Pons (tissue), 1 donor: ENCODE results near the gene CRACR2A.

Experiments
- DNase-seq: peaks from one replicate; pipeline ENCODE4 v3.0.0-alpha.2; 2016; ENCODE audit warnings: low spot score

CRACR2A gene

DNA sequence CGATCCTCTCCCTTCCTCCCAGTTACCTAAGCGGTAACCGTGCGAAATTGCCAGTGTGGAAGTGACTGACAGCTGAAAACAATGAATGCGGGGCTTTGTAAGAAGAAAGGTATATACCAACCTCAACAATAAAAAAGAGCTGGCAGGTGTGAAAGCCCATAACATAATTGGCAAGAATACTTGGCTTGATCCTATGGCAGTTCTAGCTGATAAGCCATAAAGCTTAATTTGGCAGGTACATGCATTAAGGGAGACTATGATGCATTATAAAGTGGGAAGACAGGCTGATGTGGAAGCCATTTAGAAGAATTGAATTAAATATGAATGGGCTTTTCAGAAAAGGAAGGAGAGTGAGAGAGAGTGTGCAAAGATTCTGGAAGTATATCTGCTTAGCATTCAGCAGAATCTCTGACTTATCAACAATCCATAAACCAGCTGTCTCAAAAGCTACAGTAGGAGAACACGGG lies 71.3 kb downstream of the CRACR2A start:
- DNase-seq: no peak

DNA sequence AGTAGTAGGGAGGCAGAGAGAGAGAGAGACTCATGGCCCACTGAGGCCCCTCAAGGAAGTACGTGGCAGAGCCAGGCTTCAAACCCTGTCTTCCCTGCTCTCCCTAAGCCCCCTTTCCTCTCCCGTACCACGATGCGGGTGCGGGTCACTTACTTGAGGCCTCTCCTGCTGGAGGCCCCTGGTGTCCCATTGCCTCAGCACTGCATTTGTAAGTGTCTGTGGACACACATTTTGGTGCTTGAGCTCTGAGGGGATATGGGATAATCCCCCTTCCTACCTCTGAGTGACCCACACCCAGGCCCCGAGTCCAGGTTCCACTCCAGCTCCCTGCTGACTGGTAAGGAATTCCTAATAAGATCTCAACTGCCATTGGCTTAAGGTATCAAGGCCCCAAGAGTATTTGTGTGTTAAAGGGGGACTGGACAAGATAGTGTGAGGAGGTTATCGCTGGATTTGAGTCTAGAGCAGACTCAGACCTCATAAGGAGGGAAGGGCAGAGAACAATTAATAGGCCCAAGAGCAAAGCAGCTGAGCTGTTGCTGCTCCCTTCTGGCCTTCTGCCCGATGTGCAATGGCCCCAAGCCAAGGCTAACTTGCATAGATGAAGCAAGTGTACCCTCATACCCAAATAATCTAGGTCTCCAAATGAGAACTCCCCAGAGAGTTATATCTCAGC lies 71.9 kb downstream of the CRACR2A start:
- DNase-seq: peak; percentile 25

- DNase-seq: no peak
Measured at GRCh38 chr12:3679831-3680230, 73.1 kb downstream of the CRACR2A start.

GRCh38 chr12:3677609-3678008 lies 75.3 kb downstream of the CRACR2A start:
- DNase-seq: no peak

DNA sequence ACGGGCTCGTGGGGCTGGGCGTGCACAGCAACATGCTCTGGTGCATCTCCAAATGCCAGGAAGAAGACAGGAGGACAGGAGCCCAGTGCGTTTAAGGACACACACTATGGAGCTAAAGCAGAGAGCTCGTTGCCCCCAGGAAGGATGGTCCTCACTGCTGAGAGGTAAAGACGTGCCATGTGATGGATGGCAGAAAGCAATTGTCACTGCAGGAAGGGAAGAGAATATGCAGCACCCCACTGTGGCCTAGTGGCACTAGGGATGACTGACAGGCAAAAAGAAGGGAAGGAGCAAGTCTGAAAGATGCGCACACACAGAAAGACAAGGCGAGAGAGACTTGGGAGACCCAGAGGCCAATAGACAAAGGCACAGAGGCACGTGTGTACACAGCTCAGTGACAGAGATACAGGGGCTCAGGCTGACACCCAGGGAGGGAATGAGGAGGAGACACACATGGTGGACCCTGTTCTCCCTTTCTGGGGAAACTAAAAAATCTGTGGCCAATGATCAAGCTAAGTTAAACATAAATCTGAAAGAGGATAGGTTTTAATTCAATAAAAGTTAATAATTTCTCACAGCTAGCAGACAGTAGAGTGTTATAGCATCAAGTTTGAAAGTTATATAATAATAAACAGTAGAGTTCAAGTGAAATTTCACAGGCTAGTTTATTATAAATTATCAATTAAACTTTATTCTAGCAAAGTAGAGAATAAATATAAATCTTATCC lies 78.8 kb downstream of the CRACR2A start:
- DNase-seq: no peak

DNA sequence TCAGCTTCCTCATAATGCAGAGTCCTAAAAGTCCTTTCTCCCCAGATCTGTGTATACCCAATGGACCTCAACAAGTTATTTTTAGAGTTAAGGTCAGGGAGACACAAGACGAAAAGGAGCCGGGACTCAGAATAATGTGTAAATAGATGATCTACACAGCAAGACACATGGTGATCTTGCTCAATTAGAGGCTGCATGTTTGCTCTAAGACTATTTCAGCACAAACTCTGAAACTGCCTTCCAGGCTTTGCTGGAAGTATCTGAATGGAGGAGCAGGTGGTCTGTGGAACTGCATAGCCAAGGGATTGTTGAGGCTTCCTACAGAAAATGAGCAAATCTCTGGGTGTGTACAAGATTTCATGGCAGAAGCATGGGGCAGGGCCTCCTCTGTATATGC lies 80.8 kb downstream of the CRACR2A start:
- no peak for DNase-seq

GRCh38 chr12:3671330-3672112 lies 81.4 kb downstream of the CRACR2A start:
- no peak for DNase-seq

DNA sequence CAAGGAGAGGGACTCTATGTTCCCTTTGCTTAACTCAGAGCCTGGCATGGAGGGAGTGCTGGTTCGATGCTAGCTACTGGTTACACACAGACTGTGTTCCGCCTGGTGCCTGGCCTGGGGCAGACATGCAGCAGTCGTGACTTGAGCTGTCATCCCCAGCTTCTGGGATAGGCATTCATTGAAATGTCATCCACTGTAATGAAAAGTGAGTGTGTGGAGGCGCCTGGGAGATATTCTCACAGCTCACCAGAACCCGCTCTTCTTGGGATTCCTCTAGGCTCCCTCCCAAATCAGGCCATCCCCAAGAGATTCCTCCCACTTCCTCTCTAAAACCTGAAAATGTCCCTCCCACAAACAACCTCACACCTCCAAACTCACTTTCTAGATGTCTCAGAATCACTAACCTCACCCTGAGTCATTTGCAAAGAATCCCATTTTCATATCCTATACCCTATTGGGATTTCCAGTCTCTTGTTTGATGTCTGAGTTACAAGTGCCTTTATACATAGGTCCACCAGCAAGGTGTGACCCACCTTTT lies 82.8 kb downstream of the CRACR2A start:
- DNase-seq: no peak

DNA sequence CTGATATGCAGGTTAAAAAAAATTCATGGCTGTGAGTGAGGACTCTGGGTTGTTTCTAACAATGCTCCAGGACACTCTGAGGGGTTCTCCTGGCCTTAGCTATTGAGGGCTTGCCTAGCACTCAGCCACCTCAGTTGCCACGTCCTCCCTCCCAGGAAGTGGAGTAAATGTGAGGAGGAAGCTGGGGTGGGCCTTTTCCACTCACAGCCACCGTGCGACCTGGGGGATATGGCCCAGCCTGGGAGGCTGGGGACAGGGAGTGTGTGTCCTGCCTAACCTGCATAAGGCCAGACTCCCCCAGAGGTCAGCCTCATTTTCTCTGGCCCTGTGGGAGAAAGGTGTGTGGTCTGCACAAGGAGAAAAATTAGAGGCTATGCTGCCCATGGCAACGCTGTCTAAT lies 83.3 kb downstream of the CRACR2A start:
- DNase-seq: no peak

DNA sequence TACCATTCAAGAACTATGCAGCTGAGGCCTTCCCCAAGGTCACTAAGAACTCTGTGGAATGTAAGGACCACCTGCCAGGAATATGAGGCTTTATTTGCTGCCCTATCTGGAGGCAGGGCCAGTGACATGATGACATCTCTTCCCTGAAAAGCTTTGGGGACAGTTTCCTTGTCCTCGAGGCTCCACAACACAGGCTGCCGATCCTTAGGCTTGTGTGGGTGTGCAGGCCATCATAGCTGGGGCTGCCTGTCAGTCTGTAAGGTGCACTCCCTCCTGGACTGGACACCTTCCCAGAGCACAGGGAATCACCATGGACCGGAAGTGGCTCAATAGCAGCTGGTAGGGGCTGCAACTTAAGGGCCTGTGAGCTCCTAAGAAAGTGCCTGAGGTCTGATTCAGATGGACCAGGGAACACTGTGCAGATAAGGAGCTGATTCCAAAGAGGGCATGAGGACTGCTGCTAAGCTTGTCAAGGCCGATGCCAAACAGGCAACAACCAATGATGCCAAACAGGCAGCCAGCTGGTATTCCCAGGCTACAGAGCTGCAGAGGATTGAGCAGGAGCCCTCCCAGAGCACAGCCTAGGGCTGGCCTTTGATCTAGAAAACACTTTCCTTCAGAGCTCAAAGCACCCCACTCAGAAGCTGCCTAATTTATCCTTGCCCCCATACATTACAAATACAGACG lies 84.3 kb downstream of the CRACR2A start:
- no peak for DNase-seq

- no peak for DNase-seq
Measured at GRCh38 chr12:3667485-3667884, 85.4 kb downstream of the CRACR2A start.

DNA sequence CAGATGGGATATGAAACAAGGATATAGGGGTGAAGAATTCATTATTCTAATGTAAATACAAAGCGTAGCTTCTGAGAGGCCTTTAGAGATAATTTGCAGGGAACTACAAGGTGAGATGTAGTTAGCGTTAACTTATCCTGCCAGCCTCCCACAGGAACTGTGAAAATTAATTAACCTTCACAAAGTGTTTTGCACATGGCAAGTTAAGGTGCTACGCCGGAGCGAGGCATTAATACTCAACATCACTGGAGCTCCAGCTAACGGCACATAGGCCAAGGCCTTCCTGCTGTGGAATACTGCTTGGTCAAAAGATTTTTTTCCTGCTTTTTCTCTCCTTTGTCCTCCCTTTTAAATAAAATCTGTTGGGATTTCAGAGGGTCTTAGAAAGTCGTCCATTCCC lies 86.5 kb downstream of the CRACR2A start:
- DNase-seq: no peak

GRCh38 chr12:3662521-3662921 lies 90.4 kb downstream of the CRACR2A start:
- DNase-seq: no peak

GRCh38 chr12:3661028-3661427 lies 91.9 kb downstream of the CRACR2A start:
- no peak for DNase-seq

DNA sequence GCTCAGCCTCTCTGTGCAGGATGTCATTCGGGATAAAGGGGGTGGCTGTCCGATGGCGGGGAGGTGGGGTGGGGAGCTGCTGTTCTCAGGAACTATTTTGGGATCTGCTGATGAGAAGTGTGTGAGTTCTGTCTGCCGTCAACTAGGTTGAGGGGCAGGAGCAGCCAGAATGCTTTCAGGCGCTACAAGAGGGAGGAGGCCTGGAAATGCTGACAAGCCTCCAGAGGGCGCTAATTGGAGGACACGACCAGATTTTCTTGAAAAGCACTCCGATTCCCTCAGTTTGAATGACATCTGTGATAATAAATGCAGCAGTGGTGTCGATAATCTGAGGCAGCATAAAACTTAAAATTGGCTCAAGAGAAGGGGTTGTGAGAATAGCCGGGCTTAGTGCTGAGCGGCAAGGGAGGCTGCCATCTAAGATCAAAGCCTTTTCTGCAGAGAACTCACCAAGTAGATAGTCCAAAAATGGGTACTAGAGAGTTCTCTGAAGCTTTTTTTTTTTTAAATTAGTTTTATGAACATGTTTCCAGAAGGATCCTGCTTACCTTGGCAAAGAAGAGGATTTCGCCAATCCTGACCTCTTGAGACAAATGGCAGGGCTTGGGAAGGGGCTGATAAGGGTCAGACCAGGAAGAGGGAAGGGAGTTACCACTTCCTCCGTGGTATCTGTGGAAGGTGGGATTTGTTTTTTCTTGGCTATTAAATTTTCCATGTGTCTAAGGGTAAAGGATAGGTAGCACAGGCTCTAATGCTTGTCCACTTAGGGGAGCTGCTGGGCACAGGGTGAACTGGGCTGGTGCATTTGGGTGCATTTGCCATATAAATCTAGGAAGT lies 94.4 kb downstream of the CRACR2A start:
- no peak for DNase-seq

- no peak for DNase-seq
Measured at GRCh38 chr12:3656946-3657622, 95.8 kb downstream of the CRACR2A start.

DNA sequence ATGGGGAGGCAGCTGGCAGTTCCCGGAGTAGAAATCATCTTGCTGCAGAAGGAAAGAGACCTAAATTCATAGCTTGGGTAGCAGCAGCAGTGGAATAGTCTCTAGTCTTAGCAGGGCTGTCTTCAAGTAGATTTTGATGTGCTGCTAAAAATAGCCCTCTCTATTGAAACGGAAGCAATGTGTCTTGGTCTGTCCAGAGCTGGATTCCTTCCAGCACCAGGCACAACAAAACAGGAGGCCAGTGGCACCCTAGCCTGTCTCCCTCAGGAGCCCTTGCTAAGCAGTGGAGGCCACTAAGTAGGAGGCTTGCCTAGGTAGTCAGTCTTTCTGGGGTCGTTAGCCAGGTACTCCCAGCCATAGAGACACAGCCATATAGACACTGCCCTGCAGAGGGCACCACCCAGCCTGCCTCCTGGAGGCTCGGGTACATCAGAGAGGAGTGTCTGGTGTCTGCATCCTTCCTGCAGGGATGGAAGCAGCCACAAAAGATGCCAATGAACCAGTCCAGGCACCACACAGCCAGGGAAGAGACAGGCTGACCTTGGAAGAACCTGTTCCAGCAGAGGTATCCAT lies 97.5 kb downstream of the CRACR2A start:
- DNase-seq: no peak

- no peak for DNase-seq
Measured at GRCh38 chr12:3651585-3652424, 101.1 kb downstream of the CRACR2A start.

- no peak for DNase-seq
Measured at GRCh38 chr12:3647504-3647903, 105.4 kb downstream of the CRACR2A start.
